PFSK-1 (cell line): ENCODE data around the gene METTL17.

Source experiments
- FOXP2 ChIP-seq: optimal IDR thresholded peaks from 2 replicates; pipeline ENCODE3; 2011; ENCODE audit warnings: borderline replicate concordance, control low read depth, inconsistent platforms; ENCODE audit not compliant: insufficient read depth; ENCODE audit errors: extremely low read length, extremely low read depth
- POLR2AphosphoS5 ChIP-seq: IDR thresholded peaks from 2 replicates; pipeline ENCODE4 v1.6.1; 2012; ENCODE audit warnings: low read depth, mild to moderate bottlenecking, control low read depth, low read length, moderate library complexity
- REST ChIP-seq, 2 experiments: IDR thresholded peaks; 2 replicates each; pipeline versions ENCODE4 v1.6.1 to v1.8.0; 2011 to 2012; ENCODE audit warnings: low read depth in 2 of 2, low read length in 2 of 2, control low read depth in 1 of 2, inconsistent platforms in 1 of 2, mild to moderate bottlenecking in 1 of 2, moderate library complexity in 1 of 2; ENCODE audit not compliant: insufficient read depth in 1 of 2
- SIN3A ChIP-seq: IDR thresholded peaks from 2 replicates; pipeline ENCODE4 v1.6.1; 2012; ENCODE audit warnings: mild to moderate bottlenecking, low read length, moderate library complexity, borderline replicate concordance; ENCODE audit not compliant: insufficient read depth
- TAF1 ChIP-seq: IDR thresholded peaks from 2 replicates; pipeline ENCODE4 v1.6.1; 2012; ENCODE audit warnings: low read length, control low read depth, borderline replicate concordance; ENCODE audit not compliant: insufficient read depth

METTL17 gene

GRCh38 chr14:21022686-21023085, 32.9 kb downstream of the METTL17 start:
- TF ChIP-seq SIN3A (no peak), REST (IDR thresholded peaks at IDR 0.05; ENCODE audit: insufficient read depth in 1 of 2, low read depth in 2 of 2, low read length in 2 of 2) (no peak), TAF1 (no peak), FOXP2 (no peak)

DNA sequence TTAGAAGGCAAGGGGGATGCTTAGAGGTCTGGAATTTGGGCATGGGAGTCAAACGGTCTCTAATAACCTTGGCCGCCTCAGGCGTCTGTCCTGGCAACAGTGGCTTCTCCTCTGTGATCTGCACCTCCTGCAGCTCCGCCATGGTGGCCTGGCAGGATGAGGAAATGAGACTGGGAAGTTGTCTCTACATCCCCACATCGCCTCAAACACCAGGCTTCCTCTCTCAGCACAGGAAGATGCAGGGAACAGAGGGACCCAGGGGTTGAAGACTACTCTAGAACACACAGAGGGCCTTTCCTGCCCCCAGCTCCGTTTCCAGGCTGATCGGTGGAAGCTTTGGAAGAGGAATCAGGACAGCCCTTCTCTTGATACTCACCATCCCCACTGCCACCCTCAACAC, 33.4 kb downstream of the METTL17 start:
- TF ChIP-seq TAF1, result no peak
- no peak for TF ChIP-seq SIN3A
- no peak for TF ChIP-seq FOXP2
- TF ChIP-seq POLR2AphosphoS5, result no peak
- TF ChIP-seq REST (IDR thresholded peaks at IDR 0.05; ENCODE audit: insufficient read depth in 1 of 2, low read depth in 2 of 2, low read length in 2 of 2), result no peak

- TF ChIP-seq REST (IDR thresholded peaks at IDR 0.05; ENCODE audit: insufficient read depth in 1 of 2, low read depth in 2 of 2, low read length in 2 of 2), result no peak
- no peak for TF ChIP-seq SIN3A
- TF ChIP-seq POLR2AphosphoS5, result no peak
- TF ChIP-seq FOXP2, result no peak
- no peak for TF ChIP-seq TAF1
Observed at GRCh38 chr14:21023817-21024584, 34.2 kb downstream of the METTL17 start.

DNA sequence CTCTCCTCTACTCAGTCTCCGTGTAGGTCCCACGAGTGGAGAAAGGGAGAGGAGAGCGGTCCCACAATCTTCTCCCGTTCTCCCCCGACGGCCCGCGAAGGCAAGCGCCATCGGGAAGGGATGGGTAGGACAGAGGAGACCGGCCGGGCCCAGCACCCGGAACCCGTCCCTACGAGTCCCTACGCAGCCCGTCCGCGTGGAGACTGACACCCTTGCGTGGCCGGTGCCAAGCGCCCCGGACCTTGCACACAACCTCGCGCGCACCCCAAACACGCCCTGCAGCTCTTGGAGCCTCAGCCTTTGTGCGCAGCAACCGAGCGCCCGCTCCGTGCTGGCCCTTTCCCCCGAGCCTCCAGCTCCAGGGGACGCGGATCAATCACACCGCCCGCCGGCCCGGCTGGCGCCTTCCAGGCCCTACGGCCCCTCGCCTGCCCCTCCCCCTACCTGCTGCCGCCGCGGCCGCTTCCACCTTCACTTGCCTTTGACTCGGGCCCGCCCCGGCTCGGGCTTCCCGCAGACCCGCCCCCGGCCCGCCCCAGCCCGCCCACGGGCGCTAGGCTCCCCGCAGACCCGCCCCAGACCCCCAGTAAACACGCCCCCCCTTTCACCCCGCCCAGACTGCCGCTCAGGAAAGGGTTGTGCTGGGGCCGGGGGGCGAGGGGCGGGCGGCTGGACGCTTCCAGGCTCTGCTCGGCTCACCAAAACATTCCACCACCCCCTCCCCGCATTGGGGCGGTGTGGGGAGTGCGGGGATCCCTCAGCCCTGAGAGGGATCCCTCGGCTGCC, 35.0 kb downstream of the METTL17 start, which contains the start of gene NDRG2:
Gene NDRG2 (minus strand): TSS at position 477 of the 786 bp plus-strand sequence. CDS start 1,746 bp downstream, outside the sequence.
- TF ChIP-seq FOXP2 (no peak), SIN3A (no peak), REST (IDR thresholded peaks at IDR 0.05; ENCODE audit: insufficient read depth in 1 of 2, low read depth in 2 of 2, low read length in 2 of 2) (no peak), TAF1 (no peak), POLR2AphosphoS5 (no peak)
